T-cell (primary cell): ENCODE measurements around the gene MCF2. TPM values are rescaled to one million over a fixed set of nuclear protein-coding genes. Genes with fewer than 3 reads are reported as not detected.

Experiments
- ATAC-seq, 4 experiments: fragments of 200-7000 bp in 3 of 4; fragments of 150-1000 bp in 1 of 4; cut with Tn5 transposase; replicated peaks in 1 of 4; 1 replicate in 3 of 4; 2 replicates in 1 of 4; pipeline ENCODE4 v1.10.0; 2021; ENCODE audit warnings: moderate library complexity in 3 of 4, mild to moderate bottlenecking in 2 of 4, moderate number of reproducible peaks in 1 of 4
- CTCF ChIA-PET, 2 donors: fragments of 300-600 bp; sonication (Branson Sonifier 250); formaldehyde crosslinking; loops; one replicate each; lab custom pipeline; 2022; ENCODE audit warnings: antibody characterized with exemption in 2 of 2; lab: Charles Lee
- POLR2A ChIA-PET, 2 donors: fragments of 300-600 bp; sonication (Branson Sonifier 250); formaldehyde crosslinking; loops; one replicate each; lab custom pipeline; 2022; ENCODE audit warnings: antibody characterized with exemption in 2 of 2; lab: Charles Lee
- DNase-seq, 35 experiments: peaks; one replicate each; pipeline versions ENCODE4 v3.0.0 to v3.0.0-alpha.2; 2013 to 2023
- H3K27ac ChIP-seq: one replicate; pipeline ENCODE4 v1.5.1; 2013; ENCODE audit warnings: low read length
- H3K27me3 ChIP-seq, 2 experiments: replicated peaks in 1 of 2; 1 replicate in 1 of 2; 2 replicates in 1 of 2; pipeline versions ENCODE4 v1.6.1 to v1.7.0; 2013; ENCODE audit warnings: low read length in 1 of 2, mixed read lengths in 1 of 2; ENCODE audit not compliant: control insufficient read depth in 2 of 2, insufficient read depth in 2 of 2; ENCODE audit errors: extremely low read depth in 1 of 2
- H3K36me3 ChIP-seq, 2 donors: 1 replicate in 1 of 2; 2 replicates in 1 of 2; pipeline versions ENCODE4 v1.6.1 to v1.7.0; 2013; ENCODE audit warnings: low read length in 1 of 2; ENCODE audit not compliant: control insufficient read depth in 2 of 2, insufficient read depth in 1 of 2; ENCODE audit errors: extremely low read depth in 1 of 2
- H3K4me1 ChIP-seq, 2 experiments: 1 replicate in 1 of 2; 2 replicates in 1 of 2; pipeline versions ENCODE4 v1.6.1 to v1.7.0; 2013; ENCODE audit warnings: low read length in 2 of 2, mixed read lengths in 1 of 2; ENCODE audit not compliant: insufficient read depth in 2 of 2, control insufficient read depth in 1 of 2; ENCODE audit errors: extremely low read depth in 1 of 2
- H3K4me3 ChIP-seq, 2 donors: 1 replicate in 1 of 2; 2 replicates in 1 of 2; pipeline versions ENCODE4 v1.5.1 to v1.7.0; 2013; ENCODE audit warnings: mild to moderate bottlenecking in 2 of 2, low read length in 1 of 2, moderate library complexity in 1 of 2; ENCODE audit not compliant: control insufficient read depth in 1 of 2; ENCODE audit errors: extremely low read depth in 1 of 2
- H3K9me3 ChIP-seq: 2 replicates; pipeline ENCODE4 v1.7.0; 2013
- H3K27ac Mint-ChIP-seq, 2 donors: one replicate each; pipeline ENCODE4 v1.8.0; 2020 to 2021; ENCODE audit warnings: mild to moderate bottlenecking in 2 of 2, mixed read lengths in 2 of 2
- H3K27me3 Mint-ChIP-seq, 2 donors: one replicate each; pipeline ENCODE4 v1.8.0; 2021 to 2022; ENCODE audit warnings: mixed read lengths in 2 of 2
- H3K36me3 Mint-ChIP-seq: one replicate; pipeline ENCODE4 v1.8.0; 2021; ENCODE audit warnings: mixed read lengths
- H3K4me1 Mint-ChIP-seq, 3 donors: one replicate each; pipeline ENCODE4 v1.8.0; 2020 to 2022; ENCODE audit warnings: mixed read lengths in 3 of 3, mild to moderate bottlenecking in 1 of 3
- H3K4me3 Mint-ChIP-seq, 3 donors: one replicate each; pipeline ENCODE4 v1.8.0; 2020 to 2022; ENCODE audit warnings: mild to moderate bottlenecking in 3 of 3, mixed read lengths in 3 of 3, moderate library complexity in 3 of 3
- H3K9me3 Mint-ChIP-seq, 3 donors: one replicate each; pipeline ENCODE4 v1.8.0; 2020 to 2022; ENCODE audit warnings: mixed read lengths in 3 of 3
- WGBS: methylation state at CpG from one replicate; pipeline ENCODE4 v1.1.5; 2013; ENCODE audit warnings: missing lambda C conversion rate; ENCODE audit not compliant: insufficient coverage; 5-methylcytosine and 5-hydroxymethylcytosine counted together
- total RNA-seq, 35 experiments: library from RNA in 6 of 35; stranded (reverse) in 6 of 35; fragments of 120-200 nt in 1 of 35; gene quantifications; one replicate each; pipeline versions ENCODE4 v1.2.1 to v1.2.4 and lab custom pipeline; 2013 to 2026

The MCF2 gene
- total RNA-seq, 5 donors from 2014 or later (not counting 1 experiment from before 2014, with no cell fraction given): 0.43 to 1.1 (median 0.82) TPM

DNA sequence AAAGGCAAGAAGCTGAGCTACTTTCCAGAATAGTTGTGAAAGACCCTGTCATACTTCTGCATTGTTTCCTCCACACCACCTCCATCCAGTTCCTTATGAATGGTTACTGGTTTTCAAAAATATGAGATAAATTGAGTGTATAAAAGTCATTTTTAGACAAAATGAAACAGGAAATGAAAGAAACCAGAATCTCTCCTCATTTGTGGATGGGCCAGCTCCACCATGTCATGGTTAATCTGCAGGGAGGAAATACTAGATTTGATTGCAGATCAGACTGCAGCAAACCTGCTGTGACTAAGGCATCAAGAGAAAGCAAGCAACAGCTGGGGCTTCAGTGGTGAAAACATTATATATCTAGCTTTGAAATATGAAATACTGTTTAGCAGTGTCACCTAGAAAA, 153.6 kb downstream of the MCF2 start:
- no peak overlapping the region for H3K4me3 ChIP-seq
- no peaks in the 10 kb centered on the region for H3K9me3 ChIP-seq
- no peaks in the 10 kb centered on the region for H3K36me3 Mint-ChIP-seq
- H3K27me3 Mint-ChIP-seq: peaks cover 10 to 25% of the 10 kb centered on the region in 2 donors
- H3K27ac Mint-ChIP-seq: no peak overlapping the region
- ATAC-seq (no peak), DNase-seq (no peak)
- H3K27ac ChIP-seq: no peak overlapping the region
- CTCF ChIA-PET: no interaction called here
- H3K4me1 ChIP-seq: no peaks in the 10 kb centered on the region
- POLR2A ChIA-PET: no interaction called here
- H3K27me3 ChIP-seq: peaks cover 0 to 4% of the 10 kb centered on the region in 2 experiments
- no peaks in the 10 kb centered on the region for H3K36me3 ChIP-seq
- no peak overlapping the region for H3K4me3 Mint-ChIP-seq
- peaks cover 0 to 10% (median 9%) of the 10 kb centered on the region in 3 donors for H3K4me1 Mint-ChIP-seq
- no peaks in the 10 kb centered on the region for H3K9me3 Mint-ChIP-seq

GRCh38 chrX:139544591-139544990, 163.4 kb downstream of the MCF2 start:
- peaks cover 0 to 36% of the 10 kb centered on the region in 2 donors for H3K27me3 Mint-ChIP-seq
- no peaks in the 10 kb centered on the region for H3K4me1 Mint-ChIP-seq
- POLR2A ChIA-PET: no interaction called here
- no peak overlapping the region for H3K4me3 Mint-ChIP-seq
- Histone ChIP-seq H3K9me3 (no peaks in the 10 kb centered on the region), H3K36me3 (no peaks in the 10 kb centered on the region), H3K27me3 (no peaks in the 10 kb centered on the region), H3K27ac (no peak overlapping the region), H3K4me1 (no peaks in the 10 kb centered on the region), H3K4me3 (no peak overlapping the region)
- no CpG with 5 or more reads among the region's 3 CpGs for WGBS
- CTCF ChIA-PET: no interaction called here
- ATAC-seq: no peak
- no peaks in the 10 kb centered on the region for H3K9me3 Mint-ChIP-seq
- no peaks in the 10 kb centered on the region for H3K36me3 Mint-ChIP-seq
- DNase-seq: no peak
- no peak overlapping the region for H3K27ac Mint-ChIP-seq

- H3K9me3 ChIP-seq: no peaks in the 10 kb centered on the region
- H3K4me3 ChIP-seq: no peak overlapping the region
- H3K27ac Mint-ChIP-seq: no peak overlapping the region
- ATAC-seq (no peak), DNase-seq (no peak)
- H3K27ac ChIP-seq: no peak overlapping the region
- no peaks in the 10 kb centered on the region for H3K9me3 Mint-ChIP-seq
- no peaks in the 10 kb centered on the region for H3K4me1 Mint-ChIP-seq
- no CpG with 5 or more reads among the region's 4 CpGs for WGBS
- ChIA-PET CTCF (no interaction called here), POLR2A (no interaction called here)
- no peaks in the 10 kb centered on the region for H3K4me1 ChIP-seq
- H3K27me3 ChIP-seq: no peaks in the 10 kb centered on the region
- H3K4me3 Mint-ChIP-seq: no peak overlapping the region
- H3K27me3 Mint-ChIP-seq: peaks cover 0 to 36% of the 10 kb centered on the region in 2 donors
- H3K36me3 Mint-ChIP-seq: no peaks in the 10 kb centered on the region
- no peaks in the 10 kb centered on the region for H3K36me3 ChIP-seq
These were observed 164.0 kb downstream of the MCF2 start for GRCh38 chrX:139543920-139544319.

- ChIA-PET POLR2A (no interaction called here), CTCF (no interaction called here)
- no peaks in the 10 kb centered on the region for H3K4me1 ChIP-seq
- no peaks in the 10 kb centered on the region for H3K9me3 ChIP-seq
- peaks cover 0 to 33% of the 10 kb centered on the region in 2 donors for H3K27me3 Mint-ChIP-seq
- H3K36me3 Mint-ChIP-seq: no peaks in the 10 kb centered on the region
- no peaks in the 10 kb centered on the region for H3K36me3 ChIP-seq
- no peak overlapping the region for H3K27ac Mint-ChIP-seq
- no peaks in the 10 kb centered on the region for H3K9me3 Mint-ChIP-seq
- H3K4me3 ChIP-seq: no peak overlapping the region
- no peak for DNase-seq
- no peaks in the 10 kb centered on the region for H3K4me1 Mint-ChIP-seq
- no peak for ATAC-seq
- H3K27me3 ChIP-seq: no peaks in the 10 kb centered on the region
- H3K4me3 Mint-ChIP-seq: no peak overlapping the region
- no CpG with 5 or more reads among the region's 1 CpG for WGBS
- no peak overlapping the region for H3K27ac ChIP-seq
These were observed 165.3 kb downstream of the MCF2 start for GRCh38 chrX:139542652-139543051.

DNA sequence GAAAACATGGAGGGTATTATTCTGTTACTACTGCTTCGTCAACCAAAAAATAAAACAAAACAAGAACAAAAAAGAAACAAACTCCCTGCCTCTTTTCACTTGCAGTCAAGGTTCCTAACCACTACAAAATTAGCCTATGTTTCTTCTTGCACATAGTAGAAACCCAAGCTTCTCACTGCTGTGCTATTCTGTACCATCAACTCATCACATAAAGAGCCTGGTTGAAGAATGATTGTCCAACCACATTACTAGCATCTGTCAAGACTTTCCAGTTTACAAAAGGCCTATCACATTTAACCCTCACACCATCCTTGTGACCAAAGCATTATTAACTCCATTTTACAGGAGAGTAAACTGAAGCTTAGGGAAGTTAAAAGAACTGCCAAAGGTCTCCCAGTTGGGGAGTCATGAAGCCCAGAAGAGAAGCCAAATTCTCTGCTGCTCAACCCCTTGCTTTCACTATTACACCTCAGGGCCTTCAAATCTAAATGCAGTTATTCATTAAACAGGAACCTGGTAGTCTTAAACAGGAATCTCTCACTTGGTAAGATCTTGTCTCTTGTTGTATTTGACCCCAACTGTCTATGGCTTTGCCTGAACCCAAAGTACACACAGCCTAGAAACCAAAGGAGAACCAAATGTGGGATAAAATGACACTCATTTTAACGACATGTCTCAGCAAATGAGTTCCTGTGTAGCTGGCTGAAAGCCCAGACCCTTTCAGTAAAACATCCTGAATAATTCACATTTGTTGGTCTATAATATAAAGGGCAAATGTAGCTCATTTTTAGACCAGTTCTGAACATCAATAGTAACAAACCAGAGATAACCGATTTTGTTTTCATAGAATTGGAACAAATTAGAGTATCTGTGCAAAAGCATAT, 168.8 kb downstream of the MCF2 start:
- CTCF ChIA-PET: no interaction called here
- Histone ChIP-seq H3K4me1 (no peaks in the 10 kb centered on the region), H3K36me3 (no peaks in the 10 kb centered on the region), H3K9me3 (no peaks in the 10 kb centered on the region), H3K4me3 (no peak overlapping the region), H3K27ac (no peak overlapping the region), H3K27me3 (no peaks in the 10 kb centered on the region)
- H3K27ac Mint-ChIP-seq: no peak overlapping the region
- ATAC-seq: no peak
- POLR2A ChIA-PET: no interaction called here
- WGBS: no CpG with 5 or more reads among the region's 3 CpGs
- peaks cover 0 to 33% of the 10 kb centered on the region in 2 donors for H3K27me3 Mint-ChIP-seq
- no peak overlapping the region for H3K4me3 Mint-ChIP-seq
- H3K4me1 Mint-ChIP-seq: no peaks in the 10 kb centered on the region
- DNase-seq: no peak
- no peaks in the 10 kb centered on the region for H3K36me3 Mint-ChIP-seq
- no peaks in the 10 kb centered on the region for H3K9me3 Mint-ChIP-seq

DNA sequence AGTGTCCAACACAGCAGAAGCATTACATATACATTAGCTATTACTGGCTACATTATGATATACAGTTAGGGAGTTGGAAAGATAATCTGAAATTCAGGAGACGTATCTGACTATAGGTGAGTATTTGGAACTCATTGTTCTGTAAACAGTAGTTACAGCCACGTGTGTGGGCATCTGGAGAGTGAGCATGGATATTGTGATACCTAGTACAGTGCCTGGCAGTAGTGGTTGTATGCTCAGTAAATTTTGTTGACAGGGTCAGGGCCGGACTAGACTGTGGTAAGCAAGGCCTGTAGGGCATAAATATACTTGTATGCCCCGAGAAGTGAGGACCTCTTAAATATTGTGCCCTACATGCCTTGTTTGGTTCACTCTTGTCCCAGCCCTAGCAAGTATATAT, 174.5 kb downstream of the MCF2 start:
- DNase-seq (no peak), ATAC-seq (no peak)
- Mint-ChIP-seq H3K4me1 (no peaks in the 10 kb centered on the region), H3K36me3 (no peaks in the 10 kb centered on the region), H3K9me3 (no peaks in the 10 kb centered on the region), H3K4me3 (no peak overlapping the region), H3K27ac (no peak overlapping the region), H3K27me3 (peaks cover 0 to 15% of the 10 kb centered on the region in 2 donors)
- Histone ChIP-seq H3K27me3 (no peaks in the 10 kb centered on the region), H3K36me3 (no peaks in the 10 kb centered on the region), H3K9me3 (no peaks in the 10 kb centered on the region), H3K27ac (no peak overlapping the region), H3K4me3 (no peak overlapping the region), H3K4me1 (no peaks in the 10 kb centered on the region)
- POLR2A ChIA-PET: no interaction called here
- no CpG with 5 or more reads among the region's 4 CpGs for WGBS
- CTCF ChIA-PET: no interaction called here
